ENCODE measurements around the gene PTPRG.
"Not testable (repeated sequence)": the region's sequence is repeated elsewhere in the genome, so short reads cannot be mapped to it uniquely, and the experiment has no call there.

The PTPRG gene

DNA sequence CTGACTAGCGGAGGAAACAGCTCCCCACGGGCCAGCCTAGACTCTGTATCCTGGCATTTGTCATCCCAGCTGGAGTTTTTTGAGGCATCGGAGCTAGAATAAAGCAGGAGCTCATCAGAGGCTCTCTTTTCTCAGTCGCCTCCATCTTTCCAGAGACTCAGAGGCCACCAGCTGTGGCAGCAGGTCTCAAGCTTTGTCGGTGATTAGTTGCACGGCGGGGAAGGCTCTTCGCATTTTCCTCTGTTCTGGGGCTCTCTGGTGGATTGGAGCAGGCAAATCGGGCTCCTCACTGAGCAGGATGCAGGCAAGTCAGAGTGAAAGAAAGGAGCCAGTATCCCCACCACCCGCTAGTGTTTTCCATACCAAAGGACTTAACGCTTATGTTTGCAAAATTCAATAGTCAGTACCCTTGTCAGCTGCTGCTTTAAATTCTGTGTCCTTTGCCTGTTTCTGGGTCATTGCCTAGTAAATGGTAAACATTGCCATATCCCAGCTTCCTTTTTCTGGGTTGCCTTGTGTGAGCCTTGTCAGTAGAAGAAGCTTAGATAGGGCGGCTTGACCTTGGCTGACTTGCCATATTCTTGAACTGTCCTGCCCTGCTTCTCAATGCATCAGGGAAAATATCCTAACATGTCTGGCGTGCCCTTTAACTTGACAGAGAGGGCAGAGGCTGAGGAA is 127.1 kb downstream of the PTPRG start:
- DNase-seq = no peak

- DNase-seq = no peak
These were observed 128.6 kb downstream of the PTPRG start for GRCh38 chr3:61690016-61690415.

DNA sequence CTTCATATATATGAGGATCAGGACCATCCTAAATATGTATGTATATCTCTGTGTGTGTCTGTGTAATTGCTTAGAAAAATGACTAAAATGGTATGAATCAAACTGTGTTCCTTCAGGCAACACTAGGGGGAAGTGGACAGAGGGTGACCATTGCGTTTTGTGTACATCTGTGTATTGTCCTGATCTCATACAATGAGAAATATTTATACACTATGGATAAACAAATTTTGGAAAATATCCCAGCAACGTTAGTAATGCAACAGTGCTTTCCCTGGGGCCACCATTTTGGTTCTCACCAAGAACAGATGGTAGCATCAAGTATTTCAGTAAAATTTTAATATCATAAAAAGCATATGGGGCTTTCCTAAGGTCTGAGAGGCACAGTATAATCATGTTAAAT is 130.1 kb downstream of the PTPRG start:
- no peak for DNase-seq

GRCh38 chr3:61697301-61697700 is 135.9 kb downstream of the PTPRG start:
- DNase-seq = no peak

DNA sequence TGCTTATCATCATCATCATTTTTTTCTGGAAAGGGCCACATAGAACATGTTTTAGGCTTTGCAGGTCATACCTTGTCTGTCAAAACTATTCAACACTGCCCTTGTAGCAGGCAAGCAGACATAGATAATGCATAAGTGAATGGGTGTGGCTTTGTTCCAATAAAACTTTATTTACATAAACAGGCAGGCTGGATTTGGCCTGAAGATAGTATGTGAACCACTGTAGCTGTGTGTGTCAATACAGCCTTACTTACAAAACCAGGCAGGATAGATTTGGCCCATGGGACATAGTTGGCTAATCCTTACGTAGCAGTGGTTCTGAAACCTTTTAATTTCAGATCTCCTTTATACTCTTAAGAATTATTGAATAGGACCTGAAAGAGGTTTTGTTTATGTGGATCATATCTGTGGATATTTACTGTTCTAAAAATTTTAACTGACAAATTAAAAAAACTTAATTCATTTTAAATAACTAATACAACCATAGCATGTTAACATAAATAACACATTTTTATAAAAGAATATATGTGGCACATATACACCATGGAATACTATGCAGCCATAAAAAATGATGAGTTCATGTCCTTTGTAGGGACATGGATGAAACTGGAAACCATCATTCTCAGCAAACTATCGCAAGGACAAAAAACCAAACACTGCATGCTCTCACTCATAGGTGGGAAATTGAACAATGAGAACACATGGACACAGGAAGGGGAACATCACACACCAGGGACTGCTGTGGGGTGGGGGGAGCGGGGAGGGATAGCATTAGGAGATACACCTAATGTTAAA is 137.1 kb downstream of the PTPRG start:
- not testable (repeated sequence) for DNase-seq

DNA sequence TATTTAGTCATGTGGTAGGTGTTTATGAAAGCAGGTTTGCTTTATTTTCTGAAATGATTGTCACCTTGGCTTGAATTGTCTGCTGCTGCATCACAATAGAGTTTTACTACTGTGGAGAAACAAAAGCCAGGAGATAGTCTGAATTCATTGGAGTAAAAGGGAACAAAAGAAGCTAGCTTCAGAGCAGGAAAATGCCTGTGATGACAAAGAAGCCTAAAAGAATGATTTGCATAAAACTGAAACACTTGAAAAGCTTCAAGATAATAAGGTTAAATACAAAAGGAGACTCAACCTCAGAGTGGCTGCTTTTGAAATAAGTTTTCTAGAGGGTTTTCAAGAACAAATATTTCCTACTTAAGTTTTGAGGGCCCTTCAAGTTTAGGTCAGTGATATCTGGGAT is 138.3 kb downstream of the PTPRG start:
- no peak for DNase-seq

- DNase-seq = no peak
These were observed 139.6 kb downstream of the PTPRG start for GRCh38 chr3:61701011-61701410.

GRCh38 chr3:61702453-61702852 is 141.1 kb downstream of the PTPRG start:
- DNase-seq = no peak

- DNase-seq = no peak
These were observed 143.4 kb downstream of the PTPRG start for GRCh38 chr3:61704807-61705206.

DNA sequence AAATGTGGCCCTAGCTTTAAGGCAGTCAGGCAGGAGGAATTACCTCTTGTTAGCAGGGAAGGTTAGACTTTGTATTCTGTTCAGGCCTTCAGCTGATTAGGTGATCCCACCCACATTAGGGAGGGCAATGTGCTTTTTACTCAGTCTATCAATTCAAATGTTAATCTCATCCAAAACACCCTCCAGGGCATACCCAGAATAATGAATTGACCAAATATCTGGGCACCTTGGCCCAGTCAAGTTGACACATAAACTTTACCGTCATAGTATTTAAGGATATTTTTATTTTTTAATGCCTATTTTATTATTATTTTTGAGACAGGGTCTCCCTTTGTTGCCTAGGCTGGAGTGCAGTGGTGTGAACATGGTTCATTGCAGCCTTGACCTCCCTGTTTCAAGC is 146.1 kb downstream of the PTPRG start:
- no peak for DNase-seq

DNA sequence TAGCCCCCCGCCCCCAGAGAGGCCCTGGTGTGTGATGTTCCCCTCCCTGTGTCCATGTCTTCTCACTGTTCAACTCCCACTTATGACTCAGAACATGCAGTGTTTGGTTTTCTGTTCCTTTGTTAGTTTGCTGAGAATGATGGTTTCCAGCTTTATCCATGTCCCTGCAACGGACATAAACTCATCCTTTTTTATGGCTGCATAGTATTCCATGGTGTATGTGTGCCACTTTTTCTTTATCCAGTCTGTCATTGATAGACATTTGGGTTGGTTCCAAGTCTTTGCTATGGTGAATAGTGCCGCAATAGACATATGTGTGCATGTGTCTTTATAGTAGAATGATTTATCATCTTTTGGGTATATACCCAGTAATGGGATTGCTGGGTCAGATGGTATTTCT is 149.5 kb downstream of the PTPRG start:
- not testable (repeated sequence) for DNase-seq

- no peak for DNase-seq
These were observed 152.9 kb downstream of the PTPRG start for GRCh38 chr3:61714225-61714624.

- no peak for DNase-seq
These were observed 154.6 kb downstream of the PTPRG start for GRCh38 chr3:61715886-61716527.

GRCh38 chr3:61716693-61717092 is 155.3 kb downstream of the PTPRG start:
- DNase-seq = not testable (repeated sequence)

DNA sequence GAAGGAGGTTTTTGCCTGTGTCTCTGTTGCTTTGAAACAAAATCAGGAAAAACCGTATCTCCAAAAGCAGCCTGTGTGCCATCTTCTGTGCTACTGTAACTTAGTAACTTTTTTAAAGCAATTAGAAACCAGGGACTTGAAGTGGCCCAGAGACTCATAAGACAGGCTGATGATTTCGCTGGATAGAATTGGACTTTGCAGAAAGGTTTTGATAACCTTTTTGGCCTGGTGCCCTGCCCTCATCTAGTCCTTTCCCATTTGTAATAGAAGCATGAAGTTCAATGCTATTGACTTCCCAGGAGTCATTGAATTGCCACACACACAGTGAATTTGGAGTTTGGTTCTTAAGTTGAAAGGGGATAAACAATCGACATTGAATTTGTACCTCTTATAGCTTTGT is 157.2 kb downstream of the PTPRG start:
- DNase-seq = no peak

- no peak for DNase-seq
These were observed 158.1 kb downstream of the PTPRG start for GRCh38 chr3:61719278-61719977.

- no peak for DNase-seq
These were observed 161.7 kb downstream of the PTPRG start for GRCh38 chr3:61723038-61723437.

- no peak for DNase-seq
These were observed 162.8 kb downstream of the PTPRG start for GRCh38 chr3:61724183-61724582.

- no peak for DNase-seq
These were observed 163.4 kb downstream of the PTPRG start for GRCh38 chr3:61724801-61725200.

- no peak for DNase-seq
These were observed 164.5 kb downstream of the PTPRG start for GRCh38 chr3:61725851-61726333.

GRCh38 chr3:61727435-61727834 is 166.1 kb downstream of the PTPRG start:
- no peak for DNase-seq

DNA sequence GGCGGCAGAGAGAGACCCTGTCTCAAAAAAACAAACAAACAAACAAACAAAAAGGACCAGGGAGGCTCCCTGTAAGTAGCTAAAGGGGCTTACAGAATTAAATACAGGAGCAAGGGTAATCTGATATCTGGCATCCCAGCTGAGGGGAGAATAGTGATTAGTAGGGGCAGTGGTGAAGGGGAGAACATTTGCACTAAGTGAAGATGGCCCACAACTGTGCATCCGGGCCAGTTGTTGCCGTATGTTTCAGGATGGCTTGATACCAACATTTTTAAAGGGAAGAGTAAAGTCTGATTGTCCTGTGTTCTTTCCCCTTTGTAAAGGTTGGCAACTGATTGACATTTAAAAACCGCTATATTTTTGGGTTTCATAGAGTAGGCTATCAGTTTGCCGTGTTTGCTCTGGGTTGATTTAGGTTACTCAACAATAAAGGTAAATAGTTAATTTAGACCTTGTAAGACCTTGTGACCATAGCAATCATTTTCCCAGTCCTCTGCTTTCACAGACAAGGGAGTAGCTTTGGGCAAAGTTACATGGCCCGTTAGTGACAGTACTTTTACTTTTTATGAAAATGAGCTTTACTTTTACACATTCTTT is 167.8 kb downstream of the PTPRG start:
- DNase-seq = no peak

GRCh38 chr3:61730056-61730455 is 168.7 kb downstream of the PTPRG start:
- DNase-seq = no peak

All from CD4-positive, alpha-beta T cell treated with Interleukin-1 beta for 1 hour (primary cell).